ENCODE measurements around the gene ATP6V1A. TPM values are rescaled to one million over a fixed set of nuclear protein-coding genes. Genes with fewer than 3 reads are reported as not detected.

The ATP6V1A gene
- total RNA-seq, 1 donor from 2014 or later, result 123 TPM

DNA sequence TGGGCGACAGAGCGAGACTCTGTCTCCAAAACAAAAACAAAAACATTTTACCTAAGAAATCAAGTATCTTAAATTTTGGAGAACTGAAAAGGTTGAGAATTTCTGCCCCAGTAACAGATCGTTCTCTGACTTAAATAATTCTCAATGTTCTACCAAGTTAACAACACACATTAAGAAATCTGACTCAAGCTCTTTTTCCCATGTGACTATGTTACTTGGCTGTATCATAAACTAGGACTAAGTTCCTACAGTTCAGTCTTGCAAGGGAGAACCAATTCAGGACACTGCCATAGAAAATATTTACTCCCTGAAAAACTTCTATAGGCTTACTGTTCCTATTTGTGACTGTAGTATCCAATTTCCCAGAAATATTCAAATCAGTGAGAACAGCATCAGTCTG is 29.5 kb upstream of the ATP6V1A start:
- H3K4me3 ChIP-seq (ENCODE audit: insufficient read depth, low read depth, low read length), result no peak overlapping the region
- no peaks in the 10 kb centered on the region for H3K9me3 ChIP-seq (ENCODE audit: insufficient read depth, low read depth, low read length)
- no peak for DNase-seq (ENCODE audit: low read depth)
- no peak overlapping the region for H3K4me3 Mint-ChIP-seq (ENCODE audit: unreplicated experiment)
- TF ChIP-seq, protein P1, sequence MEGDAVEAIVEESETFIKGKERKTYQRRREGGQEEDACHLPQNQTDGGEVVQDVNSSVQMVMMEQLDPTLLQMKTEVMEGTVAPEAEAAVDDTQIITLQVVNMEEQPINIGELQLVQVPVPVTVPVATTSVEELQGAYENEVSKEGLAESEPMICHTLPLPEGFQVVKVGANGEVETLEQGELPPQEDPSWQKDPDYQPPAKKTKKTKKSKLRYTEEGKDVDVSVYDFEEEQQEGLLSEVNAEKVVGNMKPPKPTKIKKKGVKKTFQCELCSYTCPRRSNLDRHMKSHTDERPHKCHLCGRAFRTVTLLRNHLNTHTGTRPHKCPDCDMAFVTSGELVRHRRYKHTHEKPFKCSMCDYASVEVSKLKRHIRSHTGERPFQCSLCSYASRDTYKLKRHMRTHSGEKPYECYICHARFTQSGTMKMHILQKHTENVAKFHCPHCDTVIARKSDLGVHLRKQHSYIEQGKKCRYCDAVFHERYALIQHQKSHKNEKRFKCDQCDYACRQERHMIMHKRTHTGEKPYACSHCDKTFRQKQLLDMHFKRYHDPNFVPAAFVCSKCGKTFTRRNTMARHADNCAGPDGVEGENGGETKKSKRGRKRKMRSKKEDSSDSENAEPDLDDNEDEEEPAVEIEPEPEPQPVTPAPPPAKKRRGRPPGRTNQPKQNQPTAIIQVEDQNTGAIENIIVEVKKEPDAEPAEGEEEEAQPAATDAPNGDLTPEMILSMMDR (IDR thresholded peaks at IDR 0.05; ENCODE audit: insufficient read depth, low read depth, low read length), result no peak
- no peak for TF ChIP-seq EZH2 (IDR thresholded peaks at IDR 0.05; ENCODE audit: insufficient read depth, low read length)
- H3K4me1 ChIP-seq (ENCODE audit: insufficient read depth, low read length), result no peaks in the 10 kb centered on the region
- FAIRE-seq, result no peak
- peaks cover 5% of the 10 kb centered on the region for H3K36me3 Mint-ChIP-seq (ENCODE audit: low read depth, unreplicated experiment)
- H3K27me3 Mint-ChIP-seq (ENCODE audit: low read depth, unreplicated experiment), result no peaks in the 10 kb centered on the region
- H3K4me2 ChIP-seq (ENCODE audit: low read length), result no peak overlapping the region
- peaks cover 7% of the 10 kb centered on the region for H4K20me1 ChIP-seq (ENCODE audit: insufficient read depth, low read length)
- H3K9me3 Mint-ChIP-seq (ENCODE audit: unreplicated experiment), result no peaks in the 10 kb centered on the region
- no peak overlapping the region for H3K27ac Mint-ChIP-seq (ENCODE audit: unreplicated experiment)
- H3K36me3 ChIP-seq (ENCODE audit: insufficient read depth, low read length), result peaks cover 17% of the 10 kb centered on the region
- no peaks in the 10 kb centered on the region for H3K27me3 ChIP-seq (ENCODE audit: insufficient read depth, low read length)
- H3K79me2 ChIP-seq (ENCODE audit: insufficient read depth, low read length), result no peaks in the 10 kb centered on the region
- H3K9ac ChIP-seq (ENCODE audit: low read length), result no peak overlapping the region
- H3K4me1 Mint-ChIP-seq (ENCODE audit: low read depth, unreplicated experiment), result peaks cover 12% of the 10 kb centered on the region
- no peak overlapping the region for H3K27ac ChIP-seq (ENCODE audit: low read depth, low read length)
- H2AFZ ChIP-seq (ENCODE audit: low read depth, low read length), result no peak overlapping the region

DNA sequence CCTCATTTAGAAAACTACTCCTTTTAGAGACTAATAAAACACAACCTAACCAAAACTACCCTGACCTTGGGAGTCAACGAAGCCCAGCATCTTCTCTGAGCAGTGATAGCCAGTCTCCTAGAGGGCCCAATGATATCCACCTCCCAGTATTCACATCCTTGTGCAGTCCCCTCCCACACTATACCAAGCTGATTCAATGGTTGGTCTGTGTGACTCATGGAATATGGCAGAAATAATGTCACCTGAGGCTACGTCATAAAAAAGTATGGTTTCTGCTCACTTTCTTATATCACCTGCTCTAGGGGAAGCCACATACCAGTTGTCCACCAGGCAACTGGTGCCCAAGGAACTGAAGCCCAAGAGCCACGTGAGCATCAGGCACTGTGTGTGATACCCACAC is 29.0 kb upstream of the ATP6V1A start:
- H3K27ac Mint-ChIP-seq (ENCODE audit: unreplicated experiment), result no peak overlapping the region

DNA sequence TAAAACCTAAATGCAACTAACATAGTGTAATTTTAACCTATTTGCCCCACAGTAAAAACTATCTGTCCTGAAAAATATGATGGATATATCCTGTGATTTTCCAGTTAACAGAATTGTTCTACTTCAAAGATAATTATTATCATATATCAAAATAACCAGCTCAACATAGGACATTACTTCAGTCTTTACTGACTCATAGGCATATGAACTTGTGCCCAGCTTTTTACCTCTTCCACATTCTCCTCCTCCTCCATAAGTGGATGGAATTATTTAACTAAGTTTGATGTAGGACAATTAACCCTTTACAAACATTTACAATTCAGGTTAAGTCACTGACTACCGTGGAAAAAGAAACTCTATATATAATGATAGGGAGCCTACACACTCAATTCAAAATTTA is 27.5 kb upstream of the ATP6V1A start:
- Histone ChIP-seq H3K4me1 (ENCODE audit: insufficient read depth, low read length) (no peaks in the 10 kb centered on the region), H3K27ac (ENCODE audit: low read depth, low read length) (no peak overlapping the region), H3K4me2 (ENCODE audit: low read length) (no peak overlapping the region), H4K20me1 (ENCODE audit: insufficient read depth, low read length) (peaks cover 16% of the 10 kb centered on the region), H3K27me3 (ENCODE audit: insufficient read depth, low read length) (no peaks in the 10 kb centered on the region), H3K9ac (ENCODE audit: low read length) (no peak overlapping the region), H3K9me3 (ENCODE audit: insufficient read depth, low read depth, low read length) (no peaks in the 10 kb centered on the region), H2AFZ (ENCODE audit: low read depth, low read length) (no peak overlapping the region), H3K4me3 (ENCODE audit: insufficient read depth, low read depth, low read length) (no peak overlapping the region), H3K36me3 (ENCODE audit: insufficient read depth, low read length) (peaks cover 29% of the 10 kb centered on the region), H3K79me2 (ENCODE audit: insufficient read depth, low read length) (peaks cover 15% of the 10 kb centered on the region)
- no peak overlapping the region for H3K27ac Mint-ChIP-seq (ENCODE audit: unreplicated experiment)
- peaks cover 12% of the 10 kb centered on the region for H3K36me3 Mint-ChIP-seq (ENCODE audit: low read depth, unreplicated experiment)
- no peak overlapping the region for H3K4me3 Mint-ChIP-seq (ENCODE audit: unreplicated experiment)
- FAIRE-seq (peak; percentile 23), DNase-seq (ENCODE audit: low read depth) (peak; percentile 5)
- TF ChIP-seq, protein P1 (IDR thresholded peaks at IDR 0.05; ENCODE audit: insufficient read depth, low read depth, low read length), result no peak
- no peak for TF ChIP-seq EZH2 (IDR thresholded peaks at IDR 0.05; ENCODE audit: insufficient read depth, low read length)
- H3K9me3 Mint-ChIP-seq (ENCODE audit: unreplicated experiment), result no peaks in the 10 kb centered on the region
- H3K4me1 Mint-ChIP-seq (ENCODE audit: low read depth, unreplicated experiment), result peaks cover 9% of the 10 kb centered on the region
- H3K27me3 Mint-ChIP-seq (ENCODE audit: low read depth, unreplicated experiment), result no peaks in the 10 kb centered on the region

More for the DNA sequence above, 29.0 kb upstream of the ATP6V1A start:
- FAIRE-seq (no peak), DNase-seq (ENCODE audit: low read depth) (no peak)
- no peak overlapping the region for H3K4me3 Mint-ChIP-seq (ENCODE audit: unreplicated experiment)
- Histone ChIP-seq H3K4me3 (ENCODE audit: insufficient read depth, low read depth, low read length) (no peak overlapping the region), H4K20me1 (ENCODE audit: insufficient read depth, low read length) (peaks cover 9% of the 10 kb centered on the region), H3K27ac (ENCODE audit: low read depth, low read length) (no peak overlapping the region), H3K4me1 (ENCODE audit: insufficient read depth, low read length) (no peaks in the 10 kb centered on the region), H3K27me3 (ENCODE audit: insufficient read depth, low read length) (no peaks in the 10 kb centered on the region), H3K36me3 (ENCODE audit: insufficient read depth, low read length) (peaks cover 22% of the 10 kb centered on the region), H3K9me3 (ENCODE audit: insufficient read depth, low read depth, low read length) (no peaks in the 10 kb centered on the region), H2AFZ (ENCODE audit: low read depth, low read length) (no peak overlapping the region), H3K79me2 (ENCODE audit: insufficient read depth, low read length) (peaks cover 2% of the 10 kb centered on the region), H3K4me2 (ENCODE audit: low read length) (no peak overlapping the region), H3K9ac (ENCODE audit: low read length) (no peak overlapping the region)
- TF ChIP-seq EZH2 (IDR thresholded peaks at IDR 0.05; ENCODE audit: insufficient read depth, low read length), result no peak
- TF ChIP-seq, protein P1 (IDR thresholded peaks at IDR 0.05; ENCODE audit: insufficient read depth, low read depth, low read length), result no peak
- H3K4me1 Mint-ChIP-seq (ENCODE audit: low read depth, unreplicated experiment), result peaks cover 9% of the 10 kb centered on the region
- peaks cover 7% of the 10 kb centered on the region for H3K36me3 Mint-ChIP-seq (ENCODE audit: low read depth, unreplicated experiment)
- no peaks in the 10 kb centered on the region for H3K27me3 Mint-ChIP-seq (ENCODE audit: low read depth, unreplicated experiment)
- no peaks in the 10 kb centered on the region for H3K9me3 Mint-ChIP-seq (ENCODE audit: unreplicated experiment)

Measured in astrocyte (in vitro differentiated cells and primary cell).